Left renal pelvis (tissue), 4 donors: Measurements from ENCODE around the gene NUDT4B. TPM values are rescaled to one million over a fixed set of nuclear protein-coding genes. Genes with fewer than 3 reads are reported as not detected.
"Not testable (repeated sequence)": the region's sequence is repeated elsewhere in the genome, so short reads cannot be mapped to it uniquely, and the experiment has no call there.

Source experiments
- DNase-seq, 4 donors: peaks; one replicate each; pipeline ENCODE4 v3.0.0-alpha.2; 2013; ENCODE audit warnings: low read depth in 4 of 4, low spot score in 3 of 4
- polyA plus RNA-seq, 4 donors: library from polyadenylated mRNA; unstranded; fragments of 120-200 nt; gene quantifications; one replicate each; pipeline ENCODE4 v1.2.1, GENCODE V29; 2013; ENCODE audit not compliant: insufficient read length in 4 of 4

Gene NUDT4B
- polyA plus RNA-seq, 4 donors, result 0.44 to 4.5 (median 2.7) TPM; not detected in 1

- DNase-seq, result not testable (repeated sequence)
Observed at GRCh38 chr1:148734311-148734662, 14.3 kb upstream of the NUDT4B start.

DNA sequence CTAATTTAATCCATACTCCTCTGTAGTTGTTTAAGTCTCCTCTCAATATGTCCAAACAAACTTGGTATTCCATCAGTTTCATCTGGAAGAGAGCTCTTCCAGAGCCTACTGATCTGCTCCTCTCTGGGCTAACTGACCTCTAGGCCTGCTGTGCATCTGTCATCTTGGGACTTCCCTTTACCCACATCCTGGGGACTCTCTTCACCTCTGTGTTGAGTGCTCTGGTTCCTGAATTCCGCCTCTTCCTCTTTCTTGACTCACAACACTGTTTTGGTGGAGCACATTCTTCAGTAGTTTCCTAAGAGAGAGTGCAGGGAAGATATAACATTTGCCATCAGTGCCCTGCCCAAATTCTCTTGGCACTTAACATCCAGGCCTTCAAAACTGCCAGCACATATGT is 13.0 kb upstream of the NUDT4B start:
- DNase-seq, result not testable (repeated sequence)

- not testable (repeated sequence) for DNase-seq
Observed at GRCh38 chr1:148738667-148739066, 9.9 kb upstream of the NUDT4B start.

DNA sequence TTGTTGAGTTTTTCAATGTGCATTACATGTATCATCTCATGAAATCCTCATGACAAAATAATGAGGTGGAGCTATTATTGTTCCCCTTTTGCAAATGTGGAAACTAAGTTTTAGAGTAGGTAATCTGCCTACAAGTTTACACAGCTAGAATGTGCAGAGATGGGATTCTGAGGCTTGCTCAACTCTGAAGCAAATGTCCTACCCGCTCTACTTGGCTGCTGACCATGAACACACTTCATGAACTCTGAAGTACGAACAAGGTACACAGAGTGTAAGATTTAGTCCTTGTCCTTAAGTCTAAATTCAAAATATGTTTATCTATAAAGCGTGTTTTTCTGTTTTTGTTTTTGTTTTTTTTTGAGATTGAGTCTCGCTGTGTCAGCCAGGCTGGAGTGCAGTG is 5.4 kb upstream of the NUDT4B start:
- not testable (repeated sequence) for DNase-seq

DNA sequence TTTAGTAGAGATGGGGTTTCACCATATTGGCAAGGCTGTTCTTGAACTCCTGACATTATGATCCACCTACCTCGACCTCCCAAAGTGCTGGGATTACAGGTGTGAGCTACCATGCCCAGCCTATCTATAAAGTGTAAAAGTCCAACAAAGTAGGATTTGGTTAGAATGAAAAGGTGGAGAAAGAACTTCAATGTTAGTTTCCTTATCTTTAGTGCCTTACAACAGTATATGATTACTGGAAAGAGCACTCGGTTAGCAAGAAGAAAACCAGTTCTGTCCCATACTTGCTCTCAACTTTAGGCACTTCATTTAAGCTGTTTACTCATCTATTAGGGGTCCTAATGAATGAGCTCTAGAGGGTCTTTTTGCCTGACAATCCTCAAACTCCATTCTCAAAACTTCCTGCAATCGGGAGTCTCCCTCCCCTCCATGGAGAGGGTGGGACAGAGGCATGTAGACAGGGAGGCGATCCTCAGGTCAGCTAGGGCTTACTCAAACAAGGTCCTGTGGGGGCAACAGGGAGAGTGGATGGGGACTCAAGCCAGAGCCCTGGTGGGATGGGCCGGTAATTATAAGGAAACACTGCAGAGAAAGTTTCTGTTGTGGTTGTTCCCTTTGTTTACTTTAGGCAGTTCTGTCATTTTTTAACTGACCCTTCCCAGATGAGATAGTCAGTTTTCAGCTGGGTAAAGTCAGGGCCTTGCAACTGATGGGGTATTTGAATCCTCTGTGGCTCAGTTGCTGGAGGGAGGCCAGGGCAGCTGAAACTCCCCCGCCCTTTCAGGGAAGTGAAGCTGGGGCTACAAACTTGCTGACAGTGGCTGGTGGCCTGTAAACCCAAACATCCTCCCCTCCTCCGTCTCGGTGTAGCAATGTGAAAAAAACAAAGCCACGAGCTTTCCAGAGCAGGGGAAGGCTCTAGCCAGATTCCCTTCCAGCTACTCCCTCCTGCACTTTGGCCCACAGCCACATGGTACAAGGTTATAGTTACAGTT is 4.6 kb upstream of the NUDT4B start:
- DNase-seq, result not testable (repeated sequence)

GRCh38 chr1:148749335-148749681 is 734 bp downstream of the NUDT4B start:
- DNase-seq, result not testable (repeated sequence)

GRCh38 chr1:148756231-148756630 is 7.7 kb downstream of the NUDT4B start:
- not testable (repeated sequence) for DNase-seq

- DNase-seq, result not testable (repeated sequence)
Observed at GRCh38 chr1:148757446-148757845, 8.9 kb downstream of the NUDT4B start.

DNA sequence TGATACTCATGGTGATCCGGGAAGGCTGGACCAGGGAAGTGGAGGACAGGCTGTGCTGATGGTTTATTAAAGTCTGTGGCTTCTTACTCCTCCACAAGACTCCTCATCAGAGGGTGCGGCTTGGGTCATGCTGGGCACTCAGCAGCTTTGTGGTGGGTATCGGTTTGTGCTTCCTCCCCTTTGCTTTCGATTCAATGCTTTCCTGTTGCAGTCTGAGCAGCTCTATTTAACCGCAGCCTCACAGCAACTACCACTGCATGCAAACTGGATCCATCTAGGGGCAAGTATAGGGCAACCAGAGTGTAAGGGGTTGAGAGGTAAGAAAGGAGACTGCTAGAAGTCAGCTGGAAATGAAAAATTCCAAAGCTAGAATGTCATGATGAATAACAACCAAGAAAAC is 9.8 kb downstream of the NUDT4B start:
- DNase-seq, result not testable (repeated sequence)

GRCh38 chr1:148758925-148759324 is 10.4 kb downstream of the NUDT4B start:
- DNase-seq, result not testable (repeated sequence)

DNA sequence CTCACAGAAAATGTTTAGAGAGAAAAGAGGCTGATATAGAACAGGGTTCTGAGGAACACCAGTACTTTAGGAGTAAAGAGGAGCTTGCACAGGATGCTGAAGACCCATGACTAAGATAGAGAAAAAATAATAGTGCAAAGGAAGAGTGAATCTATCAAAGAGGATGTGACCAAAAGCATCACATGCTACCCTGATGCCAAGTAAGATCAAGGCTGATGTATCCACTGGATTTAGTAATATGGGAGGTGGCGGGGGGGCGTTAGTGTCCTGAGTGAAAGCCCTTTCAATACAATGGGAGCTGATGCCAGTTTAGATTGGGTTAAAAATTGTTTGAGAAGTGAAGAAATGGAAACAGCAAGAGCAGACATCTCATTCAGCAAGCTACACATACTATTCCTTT is 11.2 kb downstream of the NUDT4B start:
- DNase-seq, result not testable (repeated sequence)

- not testable (repeated sequence) for DNase-seq
Observed at GRCh38 chr1:148760206-148760605, 11.6 kb downstream of the NUDT4B start.

DNA sequence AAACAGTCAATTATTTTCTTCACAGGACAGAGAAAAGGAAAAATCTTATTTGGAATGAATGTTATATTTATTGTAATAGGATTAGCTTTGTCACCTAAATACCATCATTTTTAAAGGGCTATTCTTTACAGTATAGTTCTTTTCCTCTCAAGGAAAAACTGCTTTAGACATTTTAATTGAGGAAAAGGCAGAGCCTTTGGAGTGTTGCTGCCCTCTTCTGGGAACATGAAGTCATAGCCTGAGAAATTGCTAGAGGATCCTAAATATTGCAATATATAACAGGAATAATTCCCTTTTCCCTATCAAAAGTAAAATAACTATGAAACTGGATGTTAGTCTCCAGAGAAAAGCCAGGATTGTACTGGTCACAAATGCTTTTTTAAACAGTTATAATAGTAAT is 12.8 kb downstream of the NUDT4B start:
- not testable (repeated sequence) for DNase-seq

DNA sequence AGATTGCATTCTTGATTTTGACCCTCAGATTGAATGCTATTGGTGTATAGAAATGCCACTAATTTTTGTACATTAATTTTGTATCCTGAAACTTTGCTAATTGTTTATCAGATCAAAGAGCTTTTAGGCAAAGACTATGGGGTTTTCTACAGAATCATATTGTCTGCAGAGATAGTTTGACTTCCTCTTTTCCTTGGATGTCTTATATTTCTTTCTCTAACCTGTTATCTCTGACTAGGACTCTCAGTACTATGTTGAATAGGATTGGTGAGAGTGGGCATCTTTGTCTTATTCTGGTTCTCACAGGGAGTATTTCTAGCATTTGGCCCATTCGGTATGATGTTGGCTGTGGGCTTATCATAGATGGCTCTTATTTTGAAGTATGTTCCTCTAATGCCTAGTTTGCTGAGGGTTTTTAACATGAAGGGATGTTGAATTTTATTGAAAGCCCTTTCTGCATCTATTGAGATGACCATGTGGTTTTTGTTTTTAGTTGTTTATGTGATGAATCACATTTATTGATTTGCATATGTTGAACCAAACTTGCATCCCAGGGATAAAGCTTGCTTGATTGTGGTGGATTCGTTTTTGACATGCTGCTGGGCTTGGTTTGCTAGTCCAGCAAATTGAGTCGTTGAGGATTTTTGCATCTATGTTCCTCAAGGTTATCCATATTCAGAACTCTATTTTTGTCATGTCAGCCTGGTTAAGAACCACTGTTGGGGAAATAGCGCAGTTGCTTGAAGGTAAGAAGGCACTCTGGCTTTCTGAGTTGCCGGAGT is 16.9 kb downstream of the NUDT4B start:
- not testable (repeated sequence) for DNase-seq

GRCh38 chr1:148768541-148768940 is 20.0 kb downstream of the NUDT4B start:
- DNase-seq, result not testable (repeated sequence)

DNA sequence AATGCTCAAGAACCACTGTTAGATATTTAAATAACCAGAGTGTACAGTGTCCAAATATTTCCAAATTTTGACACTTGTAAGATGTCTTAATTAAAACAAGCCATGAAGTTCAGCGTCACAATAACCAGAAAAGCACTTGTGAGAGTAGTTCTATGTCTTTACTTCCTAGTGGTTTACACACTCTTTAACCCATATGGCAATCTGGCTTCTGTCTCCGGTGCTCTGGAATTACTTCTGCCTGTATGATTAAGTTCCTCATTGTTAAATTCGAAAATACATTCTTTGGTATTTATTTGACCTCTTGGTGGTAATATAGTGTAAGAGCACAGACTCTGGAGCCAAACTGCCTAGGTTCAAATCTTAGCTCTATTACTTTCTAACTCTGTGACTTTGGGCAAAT is 20.9 kb downstream of the NUDT4B start:
- DNase-seq, result not testable (repeated sequence)

DNA sequence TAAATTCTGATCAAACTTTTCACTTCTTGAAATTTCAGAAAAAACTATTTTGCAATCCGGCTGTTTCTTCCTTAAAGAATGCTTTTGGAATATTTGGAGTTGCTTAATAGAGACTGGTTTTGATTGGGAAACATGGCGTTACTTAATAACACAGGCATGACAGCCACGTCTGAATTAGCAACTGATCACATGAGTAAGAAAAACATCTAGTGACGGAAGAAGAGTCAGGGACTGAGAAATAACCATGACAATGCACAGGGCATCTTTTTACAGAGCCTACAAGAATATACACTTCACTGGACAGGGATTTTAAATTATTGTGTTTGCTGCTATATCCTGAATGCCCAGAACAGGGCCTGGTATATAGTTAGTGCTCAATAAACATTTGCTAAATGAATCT is 25.1 kb downstream of the NUDT4B start:
- DNase-seq, result not testable (repeated sequence)

DNA sequence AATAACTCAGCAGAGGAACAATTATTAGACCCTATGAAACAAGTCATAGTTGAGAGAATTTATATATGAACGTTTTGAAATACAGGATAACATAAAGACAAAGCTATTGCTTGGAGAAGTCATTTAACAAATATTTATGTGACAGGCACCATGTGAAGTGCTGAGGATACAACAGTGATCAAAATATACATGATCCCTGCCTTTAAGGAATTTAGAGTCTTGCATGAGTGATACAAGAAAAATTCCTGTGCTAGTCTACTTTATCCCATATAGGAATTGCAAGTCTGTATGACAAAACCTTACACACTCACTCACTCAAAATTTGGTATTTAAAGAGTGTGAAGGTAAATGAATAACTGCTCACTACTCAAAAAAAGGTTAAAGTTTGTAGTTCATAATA is 25.5 kb downstream of the NUDT4B start:
- not testable (repeated sequence) for DNase-seq

GRCh38 chr1:148775263-148775662 is 26.7 kb downstream of the NUDT4B start:
- DNase-seq, result not testable (repeated sequence)

- not testable (repeated sequence) for DNase-seq
Observed at GRCh38 chr1:148777649-148778048, 29.1 kb downstream of the NUDT4B start.

DNA sequence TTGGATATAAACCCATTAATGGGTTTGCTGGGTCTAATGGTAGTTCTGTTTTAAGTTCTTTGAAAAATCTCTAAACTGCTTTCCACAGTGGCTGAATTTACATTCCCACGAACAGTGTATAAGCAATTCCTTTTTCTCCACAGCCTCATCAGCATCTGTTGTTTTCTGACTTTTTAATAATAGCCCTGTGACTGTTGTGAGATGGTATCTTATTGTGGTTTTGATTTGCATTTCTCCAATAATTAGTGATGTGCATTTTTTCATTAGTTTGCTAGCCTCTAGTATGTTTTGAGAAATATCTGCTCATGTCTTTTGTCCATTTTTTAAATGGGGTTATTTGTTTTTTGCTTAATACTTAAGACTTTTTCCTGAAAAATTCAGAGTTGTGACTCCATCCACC is 31.8 kb downstream of the NUDT4B start:
- DNase-seq, result not testable (repeated sequence)
